GM12878 (cell line): Measurements from ENCODE around the gene HAS3. TPM values are rescaled to one million over a fixed set of nuclear protein-coding genes. Genes with fewer than 3 reads are reported as not detected.

Source experiments
- ATAC-seq: fragments of 200-7000 bp; cut with Tn5 transposase; 3 replicates; pipeline ENCODE4 v1.9.1; 2020; ENCODE audit warnings: mild to moderate bottlenecking, moderate library complexity
- BruUV-seq: library from RNA; stranded (reverse); fragments of 400-500 nt; replicated peaks from 2 replicates; lab custom pipeline; 2021; lab: Mats Ljungman, UMichigan
- CTCF ChIA-PET: fragments of 300-600 bp; sonication (Branson Sonifier 250); formaldehyde crosslinking; extraction: SDS; loops from one replicate; lab custom pipeline; 2021; ENCODE audit warnings: inconsistent platforms; lab: Yijun Ruan, JAX
- POLR2A ChIA-PET: fragments of 350-600 bp; formaldehyde crosslinking; extraction: SDS; loops from one replicate; lab custom pipeline; 2021; ENCODE audit warnings: inconsistent platforms; lab: Charles Lee
- RAD21 ChIA-PET: fragments of 300-600 bp; sonication (Branson Sonifier 250); formaldehyde crosslinking; loops from one replicate; lab custom pipeline; 2023; ENCODE audit warnings: antibody characterized with exemption; ENCODE audit not compliant: unreplicated experiment; lab: Charles Lee
- SMC1A ChIA-PET: fragments of 300-600 bp; sonication (Branson Sonifier 250); formaldehyde crosslinking; loops from one replicate; lab custom pipeline; 2023; ENCODE audit not compliant: unreplicated experiment, uncharacterized antibody; lab: Charles Lee
- DNase-seq: peaks from one replicate; pipeline ENCODE4 v3.0.0-alpha.2; 2011; ENCODE audit warnings: low read depth, low spot score
- FAIRE-seq: peaks from 3 replicates; lab custom pipeline; 2011; peaks lifted over from hg19 to GRCh38; lab: Jason Lieb, UNC
- H2AFZ ChIP-seq: 2 replicates; pipeline ENCODE4 v1.6.0; 2011; ENCODE audit warnings: low read depth, low read length, control low read depth; ENCODE audit not compliant: control insufficient read depth
- H3K27ac ChIP-seq: 2 replicates; pipeline ENCODE4 v1.5.1; 2011; ENCODE audit warnings: control low read depth; ENCODE audit not compliant: control insufficient read depth, insufficient read depth
- H3K27me3 ChIP-seq, 2 experiments: replicated peaks in 1 of 2; 2 replicates each; pipeline versions ENCODE4 v1.6.0 to v1.6.1; 2011; ENCODE audit warnings: low read length in 1 of 2; ENCODE audit not compliant: control insufficient read depth in 2 of 2, insufficient read depth in 2 of 2
- H3K36me3 ChIP-seq, 2 experiments: 2 replicates each; pipeline ENCODE4 v1.5.1; 2011; ENCODE audit warnings: low read length in 1 of 2; ENCODE audit not compliant: control insufficient read depth in 2 of 2, insufficient read depth in 2 of 2
- H3K4me1 ChIP-seq: 2 replicates; pipeline ENCODE4 v1.6.1; 2011; ENCODE audit warnings: mild to moderate bottlenecking, low read length, moderate library complexity, mixed read lengths; ENCODE audit not compliant: control insufficient read depth, insufficient read depth
- H3K4me2 ChIP-seq: 2 replicates; pipeline ENCODE4 v1.6.0; 2011; ENCODE audit warnings: control low read depth; ENCODE audit not compliant: control insufficient read depth, insufficient read depth
- H3K4me3 ChIP-seq: fragments of 200-600 bp; sonication (generic); 2 replicates; pipeline ENCODE4 v1.5.1; 2016
- H3K79me2 ChIP-seq: 2 replicates; pipeline ENCODE4 v1.6.0; 2011; ENCODE audit warnings: low read length; ENCODE audit not compliant: control insufficient read depth, insufficient read depth
- H3K9ac ChIP-seq: 2 replicates; pipeline ENCODE4 v1.8.0; 2011; ENCODE audit warnings: low read length, control low read depth, mixed read lengths; ENCODE audit not compliant: control insufficient read depth, insufficient read depth
- H3K9me3 ChIP-seq: replicated peaks from 3 replicates; pipeline ENCODE4 v1.5.1; 2011; ENCODE audit warnings: mild to moderate bottlenecking, low read length; ENCODE audit not compliant: control insufficient read depth, insufficient read depth
- H4K20me1 ChIP-seq: 2 replicates; pipeline ENCODE4 v1.6.0; 2011; ENCODE audit not compliant: control insufficient read depth, insufficient read depth
- HDAC6 ChIP-seq: fragments of 200-600 bp; sonication (generic); IDR thresholded peaks from one replicate; pipeline ENCODE4 v1.8.0; 2017; ENCODE audit warnings: antibody characterized with exemption; ENCODE audit not compliant: unreplicated experiment
- IKZF1 ChIP-seq: fragments of 450-650 bp; conservative IDR thresholded peaks from 2 replicates; pipeline ENCODE4 v1.6.1; 2017; ENCODE audit warnings: antibody characterized with exemption, mild to moderate bottlenecking
- MTA3 ChIP-seq: IDR thresholded peaks from 2 replicates; pipeline ENCODE4 v1.6.1; 2012; ENCODE audit warnings: low read length, inconsistent platforms, borderline replicate concordance
- POLR2AphosphoS2 ChIP-seq: IDR thresholded peaks from 2 replicates; pipeline ENCODE4 v1.6.1; 2011; ENCODE audit warnings: low read depth, mild to moderate bottlenecking, low read length, improper control_type of control experiment, moderate library complexity
- STAT3 ChIP-seq: IDR thresholded peaks from 2 replicates; pipeline ENCODE4 v1.6.1; 2011; ENCODE audit warnings: low read depth, low read length, improper control_type of control experiment
- ZNF217 ChIP-seq: fragments of 450-650 bp; IDR thresholded peaks from 2 replicates; pipeline ENCODE4 v1.6.1; 2017; ENCODE audit warnings: antibody characterized with exemption, mild to moderate bottlenecking
- WGBS: methylation state at CpG from one replicate; pipeline ENCODE4 v1.1.6; 2016; ENCODE audit warnings: low lambda C conversion rate; ENCODE audit not compliant: insufficient replicate concordance, insufficient coverage; ENCODE audit errors: missing lambda C conversion rate; 5-methylcytosine and 5-hydroxymethylcytosine counted together
- in situ Hi-C: fragments of 300-500 bp; cut with MboI; formaldehyde crosslinking; loops from 9 replicates; pipeline ENCODE4 v1.14.3; 2018; ENCODE audit warnings: mixed read lengths
- intact Hi-C: fragments of 100-400 bp; cut with micrococcal nuclease; formaldehyde crosslinking; loops from one replicate; pipeline ENCODE4 v1.14.2; 2022; ENCODE audit not compliant: unreplicated experiment
- polyA plus RNA-seq, 11 experiments: library from polyadenylated mRNA; depleted of rRNA in 4 of 11; unstranded in 6 of 11; stranded (reverse) in 5 of 11; fragments of >200 nt; fragmentation: Nextera tagmentation in 4 of 11; fragmentation: Illumina TruSeq in 1 of 11; extraction: Ambion mirVana in 4 of 11; extraction: Trizol in 1 of 11; gene quantifications; 1 replicate in 1 of 11; 2 replicates in 10 of 11; pipeline versions ENCODE4 v1.2.1 to v1.2.3, GENCODE V29; 2011 to 2016; ENCODE audit warnings: inconsistent platforms in 2 of 11, missing spikeins in 2 of 11, low read depth in 1 of 11
- total RNA-seq, 4 experiments: library from RNA; depleted of rRNA in 3 of 4; stranded (reverse); fragments of >200 nt in 3 of 4; fragmentation: Illumina TruSeq in 1 of 4; extraction: Trizol in 1 of 4; gene quantifications; 2 replicates each; pipeline versions ENCODE4 v1.2.1 to v1.2.3, GENCODE V29; 2013 to 2021
- TF ChIP-seq, protein P1 (sequence below): fragments of 450-650 bp; IDR thresholded peaks from 2 replicates; pipeline ENCODE4 v1.6.1; 2017; ENCODE audit warnings: borderline replicate concordance
- TF ChIP-seq, protein P2 (sequence below): fragments of 450-650 bp; IDR thresholded peaks from 2 replicates; pipeline ENCODE4 v1.6.1; 2018; ENCODE audit warnings: mild to moderate bottlenecking, low read depth, moderate library complexity; ENCODE audit not compliant: partially characterized antibody
- TF ChIP-seq, protein P3 (sequence below): fragments of 450-650 bp; IDR thresholded peaks from 2 replicates; pipeline ENCODE4 v1.6.1; 2014; ENCODE audit warnings: mild to moderate bottlenecking
- TF ChIP-seq, protein P4 (sequence below), 3 experiments: IDR thresholded peaks in 2 of 3; conservative IDR thresholded peaks in 1 of 3; 2 replicates each; pipeline ENCODE4 v1.5.1; 2011; ENCODE audit warnings: low read depth in 3 of 3, low read length in 3 of 3, mild to moderate bottlenecking in 3 of 3, control low read depth in 2 of 3, moderate library complexity in 2 of 3, inconsistent platforms in 1 of 3, mixed read lengths in 1 of 3; ENCODE audit not compliant: control insufficient read depth in 2 of 3, insufficient read depth in 1 of 3; ENCODE audit errors: extremely low read depth in 1 of 3
- TF ChIP-seq, protein P5 (sequence below): IDR thresholded peaks from 2 replicates; pipeline ENCODE4 v1.6.1; 2012; ENCODE audit warnings: low read depth, low read length, improper control_type of control experiment

The HAS3 gene
- total and polyA plus RNA-seq, 10 of the 15 experiments (the other 5 are each of a cell fraction or from before 2014, with no cell fraction given) = 0.06 to 0.56 (median 0.19) TPM; not detected in 2

DNA sequence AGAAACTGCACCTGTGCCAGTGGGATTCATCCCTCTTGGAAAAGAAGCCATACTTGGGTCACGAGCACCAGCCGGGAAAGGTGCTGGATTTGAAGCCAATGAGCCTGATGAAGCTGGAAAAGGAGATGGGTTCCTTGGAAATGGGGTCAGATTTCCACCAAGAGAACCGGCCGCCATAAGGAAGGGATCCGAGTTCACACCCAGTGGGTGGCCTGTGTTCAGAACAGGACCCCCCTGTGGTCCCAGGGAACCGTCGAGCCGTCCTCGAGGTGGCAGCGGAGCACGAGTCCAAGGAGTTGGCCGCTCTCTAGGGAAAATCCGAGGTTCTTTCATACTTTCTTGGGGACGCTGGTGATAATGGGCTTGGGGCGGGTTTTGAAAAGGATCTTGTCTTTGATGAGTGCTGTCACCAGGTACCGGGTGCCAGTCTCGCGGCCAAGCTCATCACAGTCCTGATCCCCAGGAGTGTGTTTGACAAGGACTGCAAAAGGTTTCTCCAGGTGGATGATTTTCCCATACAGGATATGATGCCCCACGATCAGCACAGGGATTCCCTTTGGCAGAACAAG lies 14.7 kb downstream of the HAS3 start:
- in situ Hi-C loops = loop anchor here (5.0 kb wide), 4 partner anchors 218 to 598 kb away; partner anchors contain the start of gene TANGO6
- DNase-seq (no peak), ATAC-seq (no peak), FAIRE-seq (no peak)
- TF ChIP-seq, protein P1, sequence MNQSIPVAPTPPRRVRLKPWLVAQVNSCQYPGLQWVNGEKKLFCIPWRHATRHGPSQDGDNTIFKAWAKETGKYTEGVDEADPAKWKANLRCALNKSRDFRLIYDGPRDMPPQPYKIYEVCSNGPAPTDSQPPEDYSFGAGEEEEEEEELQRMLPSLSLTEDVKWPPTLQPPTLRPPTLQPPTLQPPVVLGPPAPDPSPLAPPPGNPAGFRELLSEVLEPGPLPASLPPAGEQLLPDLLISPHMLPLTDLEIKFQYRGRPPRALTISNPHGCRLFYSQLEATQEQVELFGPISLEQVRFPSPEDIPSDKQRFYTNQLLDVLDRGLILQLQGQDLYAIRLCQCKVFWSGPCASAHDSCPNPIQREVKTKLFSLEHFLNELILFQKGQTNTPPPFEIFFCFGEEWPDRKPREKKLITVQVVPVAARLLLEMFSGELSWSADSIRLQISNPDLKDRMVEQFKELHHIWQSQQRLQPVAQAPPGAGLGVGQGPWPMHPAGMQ = no peak
- TF ChIP-seq STAT3 (no peak), POLR2AphosphoS2 (no peak), MTA3 (no peak), IKZF1 (no peak), ZNF217 (no peak), HDAC6 (no peak)
- TF ChIP-seq, protein P2, sequence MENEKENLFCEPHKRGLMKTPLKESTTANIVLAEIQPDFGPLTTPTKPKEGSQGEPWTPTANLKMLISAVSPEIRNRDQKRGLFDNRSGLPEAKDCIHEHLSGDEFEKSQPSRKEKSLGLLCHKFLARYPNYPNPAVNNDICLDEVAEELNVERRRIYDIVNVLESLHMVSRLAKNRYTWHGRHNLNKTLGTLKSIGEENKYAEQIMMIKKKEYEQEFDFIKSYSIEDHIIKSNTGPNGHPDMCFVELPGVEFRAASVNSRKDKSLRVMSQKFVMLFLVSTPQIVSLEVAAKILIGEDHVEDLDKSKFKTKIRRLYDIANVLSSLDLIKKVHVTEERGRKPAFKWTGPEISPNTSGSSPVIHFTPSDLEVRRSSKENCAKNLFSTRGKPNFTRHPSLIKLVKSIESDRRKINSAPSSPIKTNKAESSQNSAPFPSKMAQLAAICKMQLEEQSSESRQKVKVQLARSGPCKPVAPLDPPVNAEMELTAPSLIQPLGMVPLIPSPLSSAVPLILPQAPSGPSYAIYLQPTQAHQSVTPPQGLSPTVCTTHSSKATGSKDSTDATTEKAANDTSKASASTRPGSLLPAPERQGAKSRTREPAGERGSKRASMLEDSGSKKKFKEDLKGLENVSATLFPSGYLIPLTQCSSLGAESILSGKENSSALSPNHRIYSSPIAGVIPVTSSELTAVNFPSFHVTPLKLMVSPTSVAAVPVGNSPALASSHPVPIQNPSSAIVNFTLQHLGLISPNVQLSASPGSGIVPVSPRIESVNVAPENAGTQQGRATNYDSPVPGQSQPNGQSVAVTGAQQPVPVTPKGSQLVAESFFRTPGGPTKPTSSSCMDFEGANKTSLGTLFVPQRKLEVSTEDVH = no peak
- TF ChIP-seq, protein P3, sequence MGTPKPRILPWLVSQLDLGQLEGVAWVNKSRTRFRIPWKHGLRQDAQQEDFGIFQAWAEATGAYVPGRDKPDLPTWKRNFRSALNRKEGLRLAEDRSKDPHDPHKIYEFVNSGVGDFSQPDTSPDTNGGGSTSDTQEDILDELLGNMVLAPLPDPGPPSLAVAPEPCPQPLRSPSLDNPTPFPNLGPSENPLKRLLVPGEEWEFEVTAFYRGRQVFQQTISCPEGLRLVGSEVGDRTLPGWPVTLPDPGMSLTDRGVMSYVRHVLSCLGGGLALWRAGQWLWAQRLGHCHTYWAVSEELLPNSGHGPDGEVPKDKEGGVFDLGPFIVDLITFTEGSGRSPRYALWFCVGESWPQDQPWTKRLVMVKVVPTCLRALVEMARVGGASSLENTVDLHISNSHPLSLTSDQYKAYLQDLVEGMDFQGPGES = no peak
- TF ChIP-seq, protein P4, sequence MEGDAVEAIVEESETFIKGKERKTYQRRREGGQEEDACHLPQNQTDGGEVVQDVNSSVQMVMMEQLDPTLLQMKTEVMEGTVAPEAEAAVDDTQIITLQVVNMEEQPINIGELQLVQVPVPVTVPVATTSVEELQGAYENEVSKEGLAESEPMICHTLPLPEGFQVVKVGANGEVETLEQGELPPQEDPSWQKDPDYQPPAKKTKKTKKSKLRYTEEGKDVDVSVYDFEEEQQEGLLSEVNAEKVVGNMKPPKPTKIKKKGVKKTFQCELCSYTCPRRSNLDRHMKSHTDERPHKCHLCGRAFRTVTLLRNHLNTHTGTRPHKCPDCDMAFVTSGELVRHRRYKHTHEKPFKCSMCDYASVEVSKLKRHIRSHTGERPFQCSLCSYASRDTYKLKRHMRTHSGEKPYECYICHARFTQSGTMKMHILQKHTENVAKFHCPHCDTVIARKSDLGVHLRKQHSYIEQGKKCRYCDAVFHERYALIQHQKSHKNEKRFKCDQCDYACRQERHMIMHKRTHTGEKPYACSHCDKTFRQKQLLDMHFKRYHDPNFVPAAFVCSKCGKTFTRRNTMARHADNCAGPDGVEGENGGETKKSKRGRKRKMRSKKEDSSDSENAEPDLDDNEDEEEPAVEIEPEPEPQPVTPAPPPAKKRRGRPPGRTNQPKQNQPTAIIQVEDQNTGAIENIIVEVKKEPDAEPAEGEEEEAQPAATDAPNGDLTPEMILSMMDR (IDR thresholded peaks at IDR 0.05 in 2 of 3, conservative IDR thresholded peaks at IDR 0.05 in 1 of 3; ENCODE audit: control insufficient read depth in 2 of 3, extremely low read depth in 1 of 3, insufficient read depth in 1 of 3, low read depth in 3 of 3, low read length in 3 of 3) = no peak
- TF ChIP-seq, protein P5, sequence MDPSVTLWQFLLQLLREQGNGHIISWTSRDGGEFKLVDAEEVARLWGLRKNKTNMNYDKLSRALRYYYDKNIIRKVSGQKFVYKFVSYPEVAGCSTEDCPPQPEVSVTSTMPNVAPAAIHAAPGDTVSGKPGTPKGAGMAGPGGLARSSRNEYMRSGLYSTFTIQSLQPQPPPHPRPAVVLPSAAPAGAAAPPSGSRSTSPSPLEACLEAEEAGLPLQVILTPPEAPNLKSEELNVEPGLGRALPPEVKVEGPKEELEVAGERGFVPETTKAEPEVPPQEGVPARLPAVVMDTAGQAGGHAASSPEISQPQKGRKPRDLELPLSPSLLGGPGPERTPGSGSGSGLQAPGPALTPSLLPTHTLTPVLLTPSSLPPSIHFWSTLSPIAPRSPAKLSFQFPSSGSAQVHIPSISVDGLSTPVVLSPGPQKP = no peak
- no peak overlapping the region for H3K4me3 ChIP-seq
- H3K27me3 ChIP-seq = no peaks in the 10 kb centered on the region
- no peaks in the 10 kb centered on the region for H4K20me1 ChIP-seq
- no peak overlapping the region for H3K9ac ChIP-seq
- no peaks in the 10 kb centered on the region for H3K4me1 ChIP-seq
- ChIA-PET RAD21 (no interaction called here), POLR2A (no interaction called here), CTCF (interaction anchor here (0.9 to 1.4 kb wide), 5 partner anchors 8 to 273 kb away, joined by 3 to 4 read pairs (median 3); no protein-coding TSS in a partner anchor), SMC1A (no interaction called here)
- whole genome bisulfite sequencing = over 99% methylated on average over 19 of the region's 19 CpGs
- H3K27ac ChIP-seq = no peak overlapping the region
- no peaks in the 10 kb centered on the region for H3K9me3 ChIP-seq
- intact Hi-C loops = loop anchor here (5.0 kb wide), 1 partner anchor 273 kb away; no protein-coding TSS in a partner anchor
- no peak overlapping the region for H3K4me2 ChIP-seq
- H2AFZ ChIP-seq = no peak overlapping the region
- BruUV-seq = no TSS peak
- peaks cover 19 to 20% of the 10 kb centered on the region in 2 experiments for H3K36me3 ChIP-seq
- peaks cover 2% of the 10 kb centered on the region for H3K79me2 ChIP-seq
